Anterior cingulate cortex (tissue), 58 donors: ENCODE data around the gene MSX1.

Experiments used
- DNase-seq, 58 donors: peaks; one replicate each; lab custom pipeline; 2025; lab: John Stamatoyannopoulos, UW

Gene MSX1

DNA sequence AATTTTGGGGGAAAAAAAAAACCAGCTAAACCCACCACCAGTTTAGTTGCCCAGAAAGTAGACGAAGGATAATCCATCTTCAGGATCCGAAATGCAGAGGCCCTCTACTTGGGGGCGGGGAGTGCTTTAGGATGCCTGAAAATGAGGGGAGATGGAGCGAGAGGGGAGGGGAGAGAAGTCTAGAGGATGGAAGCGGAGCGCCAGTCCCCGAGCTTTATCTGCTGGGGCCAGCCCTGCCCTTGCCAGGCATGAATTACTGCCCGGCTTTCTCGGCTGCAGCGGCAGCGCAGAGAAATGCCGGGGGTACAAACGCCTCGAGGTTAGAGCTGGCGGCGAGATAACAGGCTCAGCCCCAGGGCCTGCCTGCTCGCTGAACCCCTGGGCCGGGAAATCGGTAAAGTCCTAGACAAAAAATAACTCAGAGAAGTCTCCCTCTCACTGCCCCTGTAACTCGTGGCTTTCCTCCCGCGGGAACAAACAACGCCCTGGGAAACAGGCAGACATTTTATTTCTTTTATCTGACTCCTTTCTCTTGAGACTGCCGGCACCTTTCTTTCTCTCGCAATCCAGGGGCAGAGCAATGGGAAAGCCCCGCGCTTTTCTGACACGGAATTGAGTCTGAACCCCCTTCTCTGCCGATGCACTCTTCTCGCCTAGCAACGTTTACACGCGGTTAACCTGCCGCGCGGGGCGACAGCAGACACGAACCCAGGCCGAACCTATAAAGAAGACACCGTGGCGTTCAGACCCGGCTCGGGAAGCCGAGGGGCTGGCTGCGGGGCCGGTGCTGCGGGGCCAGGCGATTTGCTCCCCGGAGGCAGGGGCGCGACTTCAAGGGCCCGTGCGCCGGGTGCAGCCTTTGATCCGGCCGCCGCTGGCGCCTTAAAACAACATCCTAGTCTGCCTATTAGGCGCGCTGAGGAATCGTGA lies 3.1 kb upstream of the MSX1 start:
- no peak for DNase-seq

DNA sequence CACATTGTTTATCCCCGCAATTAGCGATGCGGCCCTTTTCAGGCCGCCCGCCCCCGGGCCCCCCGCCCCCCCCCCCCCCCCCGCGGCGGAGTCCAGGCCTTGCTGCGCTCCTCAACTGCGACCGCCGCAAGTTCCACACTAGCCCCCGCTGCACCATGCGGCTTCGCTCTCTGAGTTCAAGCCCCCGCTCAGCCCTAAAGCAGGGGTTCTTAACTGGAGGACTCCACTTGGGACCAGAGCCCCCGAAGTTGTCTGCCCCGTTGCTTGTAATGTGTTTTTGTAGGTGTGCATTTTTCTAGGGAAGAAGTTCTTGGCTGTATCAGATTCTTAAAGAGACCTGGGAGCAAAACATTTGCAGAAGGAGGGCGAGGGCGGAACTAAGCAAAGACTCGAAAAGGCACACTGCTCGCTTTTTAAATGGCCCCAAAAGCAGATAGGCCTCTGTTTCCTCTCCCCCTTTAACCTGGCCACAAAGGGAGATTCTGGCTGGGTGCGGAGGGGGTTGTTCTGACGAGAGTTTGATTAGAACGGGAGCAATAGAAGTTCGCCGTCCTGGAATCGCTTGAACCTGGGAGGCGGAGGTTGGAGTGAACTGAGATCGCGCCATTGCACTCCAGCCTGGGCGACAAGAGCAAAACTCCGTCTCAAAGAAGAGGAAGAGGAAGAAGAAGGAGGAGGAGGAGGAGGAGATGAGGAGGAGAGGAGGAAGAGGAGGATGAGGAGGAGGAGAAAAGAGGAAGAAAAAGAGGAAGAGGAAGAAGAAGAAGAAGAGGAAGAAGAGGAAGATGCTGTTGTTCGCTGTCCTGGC lies 2.3 kb upstream of the MSX1 start:
- DNase-seq: no peak

DNA sequence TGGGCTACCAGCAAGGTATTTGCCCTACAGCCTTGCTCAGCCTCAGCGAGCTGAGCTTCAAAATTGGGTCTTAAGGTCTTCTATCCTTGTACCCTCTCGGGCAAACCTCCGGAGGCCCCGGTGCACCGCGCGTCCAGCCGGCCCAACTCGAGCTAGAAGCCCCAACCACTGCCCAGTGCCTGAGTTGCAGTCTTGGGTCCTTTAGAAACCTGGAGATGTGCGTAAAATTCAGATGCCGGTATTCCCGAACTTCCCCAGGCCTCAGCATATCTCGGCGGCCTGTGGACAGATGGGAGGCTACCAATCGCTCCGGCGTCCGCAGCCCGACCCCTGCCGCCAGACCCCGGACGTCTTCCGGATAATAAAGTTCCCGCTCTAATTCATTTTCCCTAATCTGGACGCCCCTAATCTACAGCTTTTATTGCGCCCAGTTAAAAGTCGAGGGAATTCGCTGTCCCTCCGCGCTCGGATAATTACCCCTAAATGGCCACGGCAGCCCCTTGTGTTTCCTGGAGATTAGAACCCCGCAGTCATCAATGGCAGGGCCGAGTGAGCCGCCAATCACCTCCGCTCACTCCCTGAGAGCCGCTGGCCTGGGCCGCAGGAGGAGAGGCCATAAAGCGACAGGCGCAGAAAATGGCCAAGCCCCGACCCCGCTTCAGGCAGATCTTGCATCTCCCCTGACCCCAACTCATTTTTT lies 1.5 kb upstream of the MSX1 start:
- DNase-seq: no peak

DNA sequence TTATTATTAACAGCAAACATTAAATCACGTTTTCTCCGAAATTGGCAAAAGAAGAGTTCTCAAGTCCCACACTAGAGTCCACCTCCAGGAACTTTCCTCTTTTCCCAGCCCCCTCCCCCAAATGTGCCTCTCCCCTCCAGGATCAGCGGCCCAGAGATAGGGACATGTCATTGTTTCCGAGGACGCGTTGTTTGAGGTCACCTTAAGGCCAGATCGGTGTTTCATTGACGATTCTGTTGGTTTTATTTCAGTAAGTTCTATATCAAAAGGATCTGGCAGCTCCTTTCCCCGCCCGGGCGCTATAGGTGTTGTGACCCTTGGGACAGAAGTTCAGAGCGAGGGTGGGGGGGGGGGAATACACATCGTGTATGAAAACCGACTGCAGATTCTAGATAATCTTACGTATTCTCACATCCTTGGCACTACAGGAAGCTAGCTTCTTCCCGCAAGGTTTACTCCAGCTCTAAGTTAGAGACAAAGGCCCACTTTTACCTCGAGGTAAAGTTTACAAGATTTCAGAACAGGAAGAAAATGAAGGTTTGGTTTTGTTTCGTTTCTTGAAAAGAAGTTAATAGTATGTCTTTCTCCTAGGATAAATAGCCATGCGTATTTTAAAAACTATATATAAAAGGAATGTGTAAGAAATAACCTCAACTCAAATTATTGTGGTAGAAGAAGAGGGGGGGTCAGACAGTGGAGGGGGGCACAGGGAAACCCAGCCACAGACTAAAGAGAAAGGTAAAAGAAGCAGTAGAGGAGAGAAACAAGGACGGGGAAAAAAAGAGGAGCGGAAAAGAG lies 739 bp upstream of the MSX1 start:
- no peak for DNase-seq

DNA sequence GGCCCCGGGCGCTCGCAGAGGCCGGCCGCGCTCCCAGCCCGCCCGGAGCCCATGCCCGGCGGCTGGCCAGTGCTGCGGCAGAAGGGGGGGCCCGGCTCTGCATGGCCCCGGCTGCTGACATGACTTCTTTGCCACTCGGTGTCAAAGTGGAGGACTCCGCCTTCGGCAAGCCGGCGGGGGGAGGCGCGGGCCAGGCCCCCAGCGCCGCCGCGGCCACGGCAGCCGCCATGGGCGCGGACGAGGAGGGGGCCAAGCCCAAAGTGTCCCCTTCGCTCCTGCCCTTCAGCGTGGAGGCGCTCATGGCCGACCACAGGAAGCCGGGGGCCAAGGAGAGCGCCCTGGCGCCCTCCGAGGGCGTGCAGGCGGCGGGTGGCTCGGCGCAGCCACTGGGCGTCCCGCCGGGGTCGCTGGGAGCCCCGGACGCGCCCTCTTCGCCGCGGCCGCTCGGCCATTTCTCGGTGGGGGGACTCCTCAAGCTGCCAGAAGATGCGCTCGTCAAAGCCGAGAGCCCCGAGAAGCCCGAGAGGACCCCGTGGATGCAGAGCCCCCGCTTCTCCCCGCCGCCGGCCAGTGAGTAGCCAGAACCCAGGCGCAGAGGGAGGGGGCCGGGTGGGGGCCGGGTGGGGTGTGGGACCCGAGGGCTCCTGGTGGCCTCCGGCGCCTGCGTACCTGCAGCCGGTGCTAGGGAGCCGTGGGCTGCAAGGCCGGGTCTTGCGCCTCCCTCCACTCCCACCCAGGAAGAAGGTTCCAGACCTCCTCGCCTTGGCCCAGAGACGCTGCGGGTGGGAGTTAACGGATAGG lies 534 bp downstream of the MSX1 start:
- no peak for DNase-seq

DNA sequence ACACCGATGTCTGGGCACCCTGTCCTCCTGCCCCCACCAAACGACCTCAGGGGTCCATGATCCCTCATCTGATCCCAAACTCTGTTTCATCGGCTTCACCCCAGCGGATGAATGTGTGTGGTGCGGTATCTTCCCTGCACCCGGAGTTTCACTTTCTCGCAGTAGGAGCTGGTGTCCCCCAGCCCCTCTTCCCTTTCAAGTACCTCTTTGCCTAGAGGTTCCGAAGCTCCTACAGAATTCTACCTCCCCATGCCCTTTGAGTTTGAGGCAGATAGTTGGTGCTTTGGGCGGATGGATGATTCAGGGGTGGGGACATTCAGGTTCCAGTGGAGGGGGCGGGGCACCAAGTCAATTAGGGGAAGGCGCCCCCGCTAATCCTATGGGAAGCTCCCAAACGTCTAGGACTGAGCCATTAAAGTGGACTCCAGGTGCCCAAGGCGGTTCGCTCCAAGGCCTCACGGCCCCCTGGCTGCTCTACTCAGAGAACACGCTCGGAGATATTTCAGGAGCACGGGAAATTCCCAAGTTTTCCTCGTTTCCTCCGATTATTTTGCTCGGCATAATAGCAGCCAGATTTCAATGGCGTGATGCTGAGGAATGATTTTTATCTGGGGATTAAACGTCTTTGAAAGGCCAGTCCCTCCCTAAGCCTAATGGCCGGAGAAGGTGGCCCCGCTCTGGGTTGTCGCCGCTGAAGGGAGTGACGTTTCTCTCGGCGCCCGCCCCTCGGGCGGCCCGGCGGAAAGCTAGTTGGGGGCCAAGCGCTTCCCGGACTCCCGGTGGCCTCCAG lies 1.3 kb downstream of the MSX1 start:
- DNase-seq: no peak

DNA sequence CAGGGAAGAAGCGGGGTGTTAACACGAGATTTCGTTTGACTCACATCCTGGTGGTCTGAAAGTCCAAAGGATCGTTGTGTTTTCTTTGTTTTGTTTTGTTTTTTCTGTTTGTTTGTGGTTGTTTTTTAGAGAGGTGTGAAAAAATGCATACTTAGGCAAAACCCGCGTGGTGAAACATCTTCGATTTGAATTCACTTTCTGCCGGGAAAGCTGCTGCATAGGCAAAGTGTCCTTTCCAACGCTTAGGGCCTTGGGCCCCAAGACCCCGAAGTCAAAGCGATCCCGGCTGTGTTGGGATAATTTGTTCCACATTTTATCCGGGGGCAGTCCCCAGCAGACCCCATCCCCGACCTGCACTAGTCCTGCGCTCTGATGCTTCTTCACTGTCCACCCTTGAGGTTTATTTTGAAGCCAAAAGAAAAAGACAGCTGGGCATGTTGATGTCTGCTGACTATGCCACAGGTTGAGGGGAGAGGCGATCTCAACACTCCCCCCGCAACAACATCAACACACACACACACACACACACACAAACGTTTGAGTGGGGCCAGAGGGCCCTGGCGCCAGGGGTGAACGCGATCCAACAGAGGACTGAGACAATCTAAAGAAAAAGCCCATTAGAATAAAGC lies 2.0 kb downstream of the MSX1 start:
- no peak for DNase-seq

DNA sequence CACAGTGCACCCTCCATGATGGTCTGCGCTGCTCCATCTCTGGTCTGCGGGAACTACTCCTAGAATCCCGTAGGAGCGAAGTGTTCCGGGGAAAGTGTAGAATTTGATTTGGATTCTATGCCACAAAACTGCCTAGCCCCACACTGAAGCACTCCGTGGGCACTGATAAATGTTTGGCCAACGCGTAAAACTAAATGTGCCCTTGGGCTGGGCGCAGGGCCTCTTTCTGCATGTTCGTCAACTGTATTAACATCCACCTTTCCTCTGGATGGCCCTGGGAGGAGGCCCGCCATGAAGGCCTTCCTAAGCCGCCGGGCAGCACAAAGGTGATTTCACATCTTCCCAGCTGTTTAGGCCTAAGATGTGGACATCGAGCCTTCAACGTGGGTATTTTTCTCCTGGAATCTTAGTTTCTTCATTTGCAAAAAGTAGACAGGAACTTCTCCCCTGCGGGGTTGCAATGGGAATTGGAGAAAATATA lies 2.6 kb downstream of the MSX1 start:
- no peak for DNase-seq

DNA sequence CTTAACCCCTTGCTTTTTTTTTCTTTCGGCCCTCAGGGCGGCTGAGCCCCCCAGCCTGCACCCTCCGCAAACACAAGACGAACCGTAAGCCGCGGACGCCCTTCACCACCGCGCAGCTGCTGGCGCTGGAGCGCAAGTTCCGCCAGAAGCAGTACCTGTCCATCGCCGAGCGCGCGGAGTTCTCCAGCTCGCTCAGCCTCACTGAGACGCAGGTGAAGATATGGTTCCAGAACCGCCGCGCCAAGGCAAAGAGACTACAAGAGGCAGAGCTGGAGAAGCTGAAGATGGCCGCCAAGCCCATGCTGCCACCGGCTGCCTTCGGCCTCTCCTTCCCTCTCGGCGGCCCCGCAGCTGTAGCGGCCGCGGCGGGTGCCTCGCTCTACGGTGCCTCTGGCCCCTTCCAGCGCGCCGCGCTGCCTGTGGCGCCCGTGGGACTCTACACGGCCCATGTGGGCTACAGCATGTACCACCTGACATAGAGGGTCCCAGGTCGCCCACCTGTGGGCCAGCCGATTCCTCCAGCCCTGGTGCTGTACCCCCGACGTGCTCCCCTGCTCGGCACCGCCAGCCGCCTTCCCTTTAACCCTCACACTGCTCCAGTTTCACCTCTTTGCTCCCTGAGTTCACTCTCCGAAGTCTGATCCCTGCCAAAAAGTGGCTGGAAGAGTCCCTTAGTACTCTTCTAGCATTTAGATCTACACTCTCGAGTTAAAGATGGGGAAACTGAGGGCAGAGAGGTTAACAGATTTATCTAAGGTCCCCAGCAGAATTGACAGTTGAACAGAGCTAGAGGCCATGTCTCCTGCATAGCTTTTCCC lies 3.4 kb downstream of the MSX1 start:
- no peak for DNase-seq

DNA sequence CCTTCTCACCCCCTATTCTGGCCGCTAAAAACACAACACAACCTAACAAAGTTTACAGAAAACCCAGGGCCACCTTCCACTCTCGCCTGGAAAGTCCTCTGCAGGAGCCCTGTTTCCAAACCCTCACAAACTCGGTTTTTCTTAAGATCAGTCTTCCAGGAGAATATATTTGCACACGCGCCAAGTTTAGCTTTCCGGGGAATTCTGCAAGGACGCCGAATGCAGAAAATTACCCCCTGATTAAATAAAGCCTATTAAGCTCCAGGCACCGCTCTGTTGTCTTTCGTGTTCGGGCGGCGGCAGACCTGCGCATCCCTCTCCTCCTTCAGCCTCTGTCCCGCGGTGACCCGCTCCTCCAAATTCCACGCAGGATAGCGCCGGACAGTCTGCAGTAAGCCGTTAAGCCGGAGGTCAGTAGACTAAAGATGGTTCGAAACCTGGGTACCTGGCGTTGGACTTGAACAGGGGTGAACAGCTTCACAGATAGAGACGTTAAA lies 5.0 kb downstream of the MSX1 start:
- no peak for DNase-seq

DNA sequence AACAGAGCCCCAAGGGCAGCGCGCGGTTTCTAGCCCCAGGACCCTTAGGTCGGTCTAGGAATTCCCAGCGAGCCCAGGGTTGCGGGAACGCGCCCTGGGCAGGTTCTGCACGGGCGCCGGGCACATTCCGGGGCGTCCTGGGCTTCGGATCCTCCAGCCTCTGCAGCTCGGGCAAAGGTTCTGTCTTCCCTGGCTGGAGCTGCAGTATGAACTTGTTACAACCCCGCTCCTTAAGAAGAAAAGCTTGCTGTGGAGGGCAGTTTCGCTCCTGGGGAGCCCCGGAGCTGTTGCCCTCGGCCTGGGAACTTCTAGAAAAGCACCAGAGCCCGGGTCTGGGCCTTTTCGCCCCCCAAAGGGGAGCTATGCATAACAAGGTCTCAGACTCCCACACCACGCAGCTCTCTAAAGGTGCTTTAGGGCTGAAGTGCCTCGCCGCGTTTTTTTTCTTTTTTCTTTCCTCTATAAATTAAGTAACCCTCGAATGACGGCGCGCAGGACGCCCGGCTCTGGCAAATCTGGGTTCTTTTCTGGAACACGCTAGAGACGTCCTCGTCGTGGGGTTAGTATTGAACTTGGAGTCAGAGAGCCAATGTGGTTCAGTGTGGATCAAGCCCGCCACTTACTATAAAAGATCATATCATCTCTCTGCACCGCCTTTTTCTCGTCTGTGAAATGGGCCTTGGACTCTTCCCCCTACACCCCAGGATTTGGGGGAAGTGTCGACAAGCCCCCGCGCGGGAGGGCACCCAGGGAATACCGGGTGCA lies 5.7 kb downstream of the MSX1 start:
- DNase-seq: no peak

DNA sequence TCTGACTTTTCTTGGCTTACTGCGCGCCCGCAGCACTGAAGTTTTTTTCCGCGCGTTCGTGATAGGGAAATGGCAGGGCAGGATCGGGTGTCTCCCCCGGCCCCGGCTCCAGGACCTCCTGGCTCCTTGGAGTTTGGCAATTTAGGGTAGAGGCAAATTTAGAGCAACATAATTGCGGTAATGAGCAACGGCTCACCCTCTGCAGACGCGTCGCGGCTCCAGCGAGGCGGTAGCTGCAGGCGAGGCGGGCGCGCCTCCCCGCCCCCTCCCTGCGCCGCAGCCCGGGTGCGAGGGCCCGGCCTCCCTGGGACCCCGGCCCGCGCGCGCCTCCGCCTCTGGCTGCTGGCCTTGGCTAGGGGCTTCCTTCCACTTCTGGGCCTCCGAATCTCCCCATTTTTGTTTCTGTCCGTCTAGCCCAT lies 6.2 kb downstream of the MSX1 start:
- no peak for DNase-seq

DNA sequence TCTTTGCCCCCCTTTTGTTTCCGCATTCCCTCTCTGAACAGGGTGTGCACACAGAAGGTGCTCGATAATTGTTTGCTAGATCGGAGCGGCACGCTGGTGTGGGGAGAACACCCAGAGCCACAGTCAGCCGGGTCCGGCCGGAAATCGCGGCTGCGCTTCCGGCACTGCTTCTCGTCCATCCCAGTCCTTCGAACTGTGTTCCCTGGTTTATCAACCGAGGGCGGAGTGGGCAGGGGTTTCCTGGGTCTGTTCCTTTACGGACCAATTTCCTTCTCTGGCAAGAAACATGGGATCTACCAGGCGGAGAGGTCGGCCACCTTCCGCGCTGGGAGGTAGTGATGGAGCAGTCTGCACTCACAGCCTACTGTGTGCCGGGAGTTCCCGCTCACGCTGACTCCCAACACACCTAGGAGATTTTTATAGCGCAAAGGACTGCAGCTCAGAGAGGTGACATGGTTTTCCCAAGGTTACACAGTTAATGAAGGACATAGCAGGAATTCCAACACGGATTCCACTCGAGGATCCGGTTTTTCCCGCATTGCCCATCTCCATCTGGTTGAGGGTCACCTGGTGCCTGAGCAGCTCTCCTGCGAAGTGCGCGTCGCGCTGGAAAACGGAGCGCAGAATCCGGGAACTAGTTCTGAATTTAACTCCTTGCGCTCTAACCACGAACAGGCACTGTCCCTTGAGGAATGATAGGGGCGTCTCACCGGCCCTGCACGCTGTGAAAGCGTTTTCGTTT lies 6.8 kb downstream of the MSX1 start:
- no peak for DNase-seq

DNA sequence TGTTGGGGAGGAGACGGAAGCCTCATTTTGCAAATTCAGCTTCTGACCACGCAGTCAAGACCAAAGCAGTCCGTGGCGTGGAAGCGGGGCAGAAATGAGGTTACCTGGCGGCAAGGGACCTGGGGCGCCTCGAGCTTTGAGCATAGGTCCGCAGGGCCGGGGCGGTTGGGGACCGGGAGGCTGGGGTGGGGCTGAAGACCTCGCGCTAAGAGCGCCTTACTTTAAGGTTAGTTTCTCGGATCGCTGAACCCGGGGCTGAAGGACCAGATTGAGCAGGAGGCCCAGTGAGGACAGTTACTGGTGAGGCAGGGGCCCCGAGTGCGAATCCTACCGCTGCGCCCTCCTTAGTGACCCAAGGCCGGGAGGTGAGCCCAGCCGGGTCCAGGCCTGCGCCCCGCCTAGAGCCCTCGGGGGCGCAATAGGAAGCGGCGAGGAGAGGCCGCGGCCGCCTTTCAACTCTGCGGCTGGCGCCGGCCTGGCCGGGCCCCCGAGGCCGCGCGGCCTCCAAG lies 7.5 kb downstream of the MSX1 start:
- DNase-seq: no peak

DNA sequence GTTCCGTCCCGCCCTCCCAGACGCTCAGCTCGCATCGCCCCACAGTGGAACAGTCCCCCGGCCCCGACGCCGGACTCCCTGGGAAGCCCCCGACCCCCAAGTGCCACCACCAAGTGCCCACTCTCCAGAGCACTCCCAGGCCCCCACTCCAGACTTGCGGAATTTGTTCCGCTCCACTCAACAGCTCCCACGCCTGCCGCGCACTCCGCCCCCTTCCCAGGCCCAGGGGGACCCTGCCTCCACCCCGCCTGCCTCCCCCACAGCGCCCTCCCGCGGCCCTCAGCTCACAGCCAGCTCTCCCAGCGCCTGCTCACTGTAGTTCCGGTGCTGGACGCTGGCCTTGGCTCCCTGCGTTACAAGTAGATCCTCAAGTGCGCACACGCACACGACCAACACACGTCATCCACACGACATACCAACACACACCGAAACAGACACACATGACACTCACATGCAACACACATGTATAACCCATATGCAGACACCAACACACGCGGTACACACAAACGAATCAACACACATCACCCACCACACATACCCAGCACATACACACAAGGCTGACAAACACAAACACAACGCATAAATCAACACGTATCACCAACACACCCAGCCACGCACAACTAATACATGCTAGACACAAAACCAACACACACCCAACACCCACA lies 8.0 kb downstream of the MSX1 start:
- peak in 1 of 58 donors; percentile 14 for DNase-seq
